HepG2 (cell line): ENCODE results near the gene KIAA1217. TPM values are rescaled to one million over a fixed set of nuclear protein-coding genes. Genes with fewer than 3 reads are reported as not detected.

ENCODE experiments used
- DNMT1 ChIP-seq: sonication (generic); formaldehyde crosslinking; IDR thresholded peaks from 2 replicates; pipeline ENCODE4 v1.5.1; 2020; ENCODE audit warnings: mild to moderate bottlenecking, missing genetic modification reagents
- GATAD2A ChIP-seq: IDR thresholded peaks from 2 replicates; pipeline ENCODE4 v1.6.1; 2016
- HOXA9 ChIP-seq: sonication (generic); formaldehyde crosslinking; IDR thresholded peaks from 2 replicates; pipeline ENCODE4 v1.8.1; 2022; ENCODE audit warnings: missing genetic modification reagents, mild to moderate bottlenecking, moderate library complexity, borderline replicate concordance
- RAD21 ChIP-seq: fragments of 450-650 bp; formaldehyde crosslinking; IDR thresholded peaks from 2 replicates; pipeline ENCODE4 v1.5.0; 2020; ENCODE audit warnings: mild to moderate bottlenecking
- ZBTB38 ChIP-seq: sonication (generic); formaldehyde crosslinking; IDR thresholded peaks from 2 replicates; pipeline ENCODE4 v1.5.1; 2020; ENCODE audit warnings: mild to moderate bottlenecking, missing genetic modification reagents
- ZNF18 ChIP-seq: sonication (generic); formaldehyde crosslinking; IDR thresholded peaks from 2 replicates; pipeline ENCODE4 v1.8.0; 2022; ENCODE audit warnings: mild to moderate bottlenecking, missing genetic modification reagents; ENCODE audit not compliant: insufficient replicate concordance
- ZNF256 ChIP-seq: sonication (generic); formaldehyde crosslinking; conservative IDR thresholded peaks from 2 replicates; pipeline ENCODE4 v1.4.0; 2020; ENCODE audit warnings: missing genetic modification reagents
- ZNF350 ChIP-seq: sonication (generic); formaldehyde crosslinking; IDR thresholded peaks from 2 replicates; pipeline ENCODE4 v1.4.0; 2020; ENCODE audit warnings: mild to moderate bottlenecking, low read depth, missing genetic modification reagents, borderline replicate concordance
- ZNF713 ChIP-seq: sonication (generic); formaldehyde crosslinking; IDR thresholded peaks from 2 replicates; pipeline ENCODE4 v1.4.0; 2020; ENCODE audit warnings: mild to moderate bottlenecking, missing genetic modification reagents
- polyA plus RNA-seq, 8 experiments: library from polyadenylated mRNA; depleted of rRNA in 3 of 8; stranded (reverse) in 7 of 8; unstranded in 1 of 8; fragments of >200 nt; fragmentation: Illumina TruSeq in 4 of 8; extraction: Trizol in 4 of 8; gene quantifications; 2 replicates each; pipeline versions ENCODE4 v1.2.1 to v1.2.3, GENCODE V29; 2011 to 2016; ENCODE audit warnings: low read depth in 4 of 8, missing spikeins in 1 of 8, mixed read lengths in 1 of 8; ENCODE audit not compliant: insufficient read depth in 1 of 8
- total RNA-seq, 5 experiments: library from RNA; depleted of rRNA; stranded (reverse); fragments of >200 nt; fragmentation: Illumina TruSeq; extraction: Trizol; gene quantifications; 2 replicates each; pipeline ENCODE4 v1.2.3, GENCODE V29; 2016; ENCODE audit warnings: low read depth in 1 of 5
- TF ChIP-seq, protein P1 (sequence below): IDR thresholded peaks from 2 replicates; pipeline ENCODE4 v1.6.1; 2016; ENCODE audit warnings: control low read depth
- TF ChIP-seq, protein P2 (sequence below): IDR thresholded peaks from 2 replicates; pipeline ENCODE4 v1.6.1; 2016
- TF ChIP-seq, protein P3 (sequence below): sonication (generic); formaldehyde crosslinking; IDR thresholded peaks from 2 replicates; pipeline ENCODE4 v1.4.0; 2020; ENCODE audit warnings: missing genetic modification reagents
- TF ChIP-seq, protein P4 (sequence below): sonication (generic); formaldehyde crosslinking; IDR thresholded peaks from 2 replicates; pipeline ENCODE4 v1.4.0; 2020; ENCODE audit warnings: missing genetic modification reagents
- TF ChIP-seq, protein P5 (sequence below): sonication (generic); formaldehyde crosslinking; IDR thresholded peaks from 2 replicates; pipeline ENCODE4 v1.9.0; 2021; ENCODE audit warnings: missing genetic modification reagents, borderline replicate concordance

KIAA1217 gene
- total and polyA plus RNA-seq, 2 of the 13 experiments (the other 11 are each of a cell fraction or from before 2014, with no cell fraction given), result 4.6 to 10.9 TPM

DNA sequence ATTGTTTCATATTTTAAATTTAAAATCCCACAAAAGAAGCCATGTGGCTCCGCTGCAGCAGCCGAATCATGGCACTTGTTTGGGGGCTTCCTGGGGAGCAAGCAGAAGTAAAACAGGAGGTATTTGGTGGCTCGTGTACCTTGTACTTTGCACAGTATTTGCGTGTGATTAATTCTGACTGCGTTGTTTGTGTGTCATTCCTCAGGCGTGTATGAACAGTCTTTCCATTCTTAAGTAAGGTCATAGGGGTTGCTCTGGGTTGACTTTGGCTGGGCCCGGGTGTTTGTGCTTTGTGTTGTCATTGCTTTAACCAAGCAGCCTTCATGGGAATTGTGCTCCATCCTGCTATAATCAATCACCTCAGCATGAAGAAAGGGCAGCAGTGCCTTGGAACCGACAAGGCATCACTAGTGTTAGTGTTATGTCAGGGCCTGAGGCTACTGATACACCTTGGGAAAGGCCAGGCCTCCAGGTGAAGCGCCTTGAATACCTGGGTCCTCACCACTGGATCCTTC, 332.4 kb downstream of the KIAA1217 start (continued):
- TF ChIP-seq ZNF350 (no peak; the same call in 1 of the 2 replicates), ZNF18 (CRISPR knock-in tag) (no peak), RAD21 (CRISPR knock-in tag) (0 out of 2 replicates have a peak, but pooled peaks have one; percentile 9), ZNF713 (CRISPR knock-in tag) (no peak), ZBTB38 (CRISPR knock-in tag) (peak; percentile 48; the same call in 1 of the 2 replicates), GATAD2A (CRISPR knock-in tag) (peak; percentile 94), HOXA9 (CRISPR knock-in tag) (no peak), DNMT1 (CRISPR knock-in tag) (no peak), ZNF256 (CRISPR knock-in tag) (no peak)
- TF ChIP-seq, protein P1, sequence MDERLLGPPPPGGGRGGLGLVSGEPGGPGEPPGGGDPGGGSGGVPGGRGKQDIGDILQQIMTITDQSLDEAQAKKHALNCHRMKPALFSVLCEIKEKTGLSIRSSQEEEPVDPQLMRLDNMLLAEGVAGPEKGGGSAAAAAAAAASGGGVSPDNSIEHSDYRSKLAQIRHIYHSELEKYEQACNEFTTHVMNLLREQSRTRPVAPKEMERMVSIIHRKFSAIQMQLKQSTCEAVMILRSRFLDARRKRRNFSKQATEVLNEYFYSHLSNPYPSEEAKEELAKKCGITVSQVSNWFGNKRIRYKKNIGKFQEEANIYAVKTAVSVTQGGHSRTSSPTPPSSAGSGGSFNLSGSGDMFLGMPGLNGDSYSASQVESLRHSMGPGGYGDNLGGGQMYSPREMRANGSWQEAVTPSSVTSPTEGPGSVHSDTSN (CRISPR knock-in tag), result no peak; the same call in 1 of the 2 replicates
- TF ChIP-seq, protein P2, sequence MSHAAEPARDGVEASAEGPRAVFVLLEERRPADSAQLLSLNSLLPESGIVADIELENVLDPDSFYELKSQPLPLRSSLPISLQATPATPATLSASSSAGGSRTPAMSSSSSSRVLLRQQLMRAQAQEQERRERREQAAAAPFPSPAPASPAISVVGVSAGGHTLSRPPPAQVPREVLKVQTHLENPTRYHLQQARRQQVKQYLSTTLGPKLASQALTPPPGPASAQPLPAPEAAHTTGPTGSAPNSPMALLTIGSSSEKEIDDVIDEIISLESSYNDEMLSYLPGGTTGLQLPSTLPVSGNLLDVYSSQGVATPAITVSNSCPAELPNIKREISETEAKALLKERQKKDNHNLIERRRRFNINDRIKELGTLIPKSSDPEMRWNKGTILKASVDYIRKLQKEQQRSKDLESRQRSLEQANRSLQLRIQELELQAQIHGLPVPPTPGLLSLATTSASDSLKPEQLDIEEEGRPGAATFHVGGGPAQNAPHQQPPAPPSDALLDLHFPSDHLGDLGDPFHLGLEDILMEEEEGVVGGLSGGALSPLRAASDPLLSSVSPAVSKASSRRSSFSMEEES (CRISPR knock-in tag), result peak; percentile 53; the same call in 1 of the 2 replicates
- TF ChIP-seq, protein P3, sequence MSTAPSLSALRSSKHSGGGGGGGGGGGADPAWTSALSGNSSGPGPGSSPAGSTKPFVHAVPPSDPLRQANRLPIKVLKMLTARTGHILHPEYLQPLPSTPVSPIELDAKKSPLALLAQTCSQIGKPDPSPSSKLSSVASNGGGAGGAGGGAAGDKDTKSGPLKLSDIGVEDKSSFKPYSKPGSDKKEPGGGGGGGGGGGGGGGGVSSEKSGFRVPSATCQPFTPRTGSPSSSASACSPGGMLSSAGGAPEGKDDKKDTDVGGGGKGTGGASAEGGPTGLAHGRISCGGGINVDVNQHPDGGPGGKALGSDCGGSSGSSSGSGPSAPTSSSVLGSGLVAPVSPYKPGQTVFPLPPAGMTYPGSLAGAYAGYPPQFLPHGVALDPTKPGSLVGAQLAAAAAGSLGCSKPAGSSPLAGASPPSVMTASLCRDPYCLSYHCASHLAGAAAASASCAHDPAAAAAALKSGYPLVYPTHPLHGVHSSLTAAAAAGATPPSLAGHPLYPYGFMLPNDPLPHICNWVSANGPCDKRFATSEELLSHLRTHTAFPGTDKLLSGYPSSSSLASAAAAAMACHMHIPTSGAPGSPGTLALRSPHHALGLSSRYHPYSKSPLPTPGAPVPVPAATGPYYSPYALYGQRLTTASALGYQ (CRISPR knock-in tag), result peak; percentile 89
- TF ChIP-seq, protein P4, sequence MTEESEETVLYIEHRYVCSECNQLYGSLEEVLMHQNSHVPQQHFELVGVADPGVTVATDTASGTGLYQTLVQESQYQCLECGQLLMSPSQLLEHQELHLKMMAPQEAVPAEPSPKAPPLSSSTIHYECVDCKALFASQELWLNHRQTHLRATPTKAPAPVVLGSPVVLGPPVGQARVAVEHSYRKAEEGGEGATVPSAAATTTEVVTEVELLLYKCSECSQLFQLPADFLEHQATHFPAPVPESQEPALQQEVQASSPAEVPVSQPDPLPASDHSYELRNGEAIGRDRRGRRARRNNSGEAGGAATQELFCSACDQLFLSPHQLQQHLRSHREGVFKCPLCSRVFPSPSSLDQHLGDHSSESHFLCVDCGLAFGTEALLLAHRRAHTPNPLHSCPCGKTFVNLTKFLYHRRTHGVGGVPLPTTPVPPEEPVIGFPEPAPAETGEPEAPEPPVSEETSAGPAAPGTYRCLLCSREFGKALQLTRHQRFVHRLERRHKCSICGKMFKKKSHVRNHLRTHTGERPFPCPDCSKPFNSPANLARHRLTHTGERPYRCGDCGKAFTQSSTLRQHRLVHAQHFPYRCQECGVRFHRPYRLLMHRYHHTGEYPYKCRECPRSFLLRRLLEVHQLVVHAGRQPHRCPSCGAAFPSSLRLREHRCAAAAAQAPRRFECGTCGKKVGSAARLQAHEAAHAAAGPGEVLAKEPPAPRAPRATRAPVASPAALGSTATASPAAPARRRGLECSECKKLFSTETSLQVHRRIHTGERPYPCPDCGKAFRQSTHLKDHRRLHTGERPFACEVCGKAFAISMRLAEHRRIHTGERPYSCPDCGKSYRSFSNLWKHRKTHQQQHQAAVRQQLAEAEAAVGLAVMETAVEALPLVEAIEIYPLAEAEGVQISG (CRISPR knock-in tag), result peak; percentile 44; the same call in 1 of the 2 replicates
- TF ChIP-seq, protein P5, sequence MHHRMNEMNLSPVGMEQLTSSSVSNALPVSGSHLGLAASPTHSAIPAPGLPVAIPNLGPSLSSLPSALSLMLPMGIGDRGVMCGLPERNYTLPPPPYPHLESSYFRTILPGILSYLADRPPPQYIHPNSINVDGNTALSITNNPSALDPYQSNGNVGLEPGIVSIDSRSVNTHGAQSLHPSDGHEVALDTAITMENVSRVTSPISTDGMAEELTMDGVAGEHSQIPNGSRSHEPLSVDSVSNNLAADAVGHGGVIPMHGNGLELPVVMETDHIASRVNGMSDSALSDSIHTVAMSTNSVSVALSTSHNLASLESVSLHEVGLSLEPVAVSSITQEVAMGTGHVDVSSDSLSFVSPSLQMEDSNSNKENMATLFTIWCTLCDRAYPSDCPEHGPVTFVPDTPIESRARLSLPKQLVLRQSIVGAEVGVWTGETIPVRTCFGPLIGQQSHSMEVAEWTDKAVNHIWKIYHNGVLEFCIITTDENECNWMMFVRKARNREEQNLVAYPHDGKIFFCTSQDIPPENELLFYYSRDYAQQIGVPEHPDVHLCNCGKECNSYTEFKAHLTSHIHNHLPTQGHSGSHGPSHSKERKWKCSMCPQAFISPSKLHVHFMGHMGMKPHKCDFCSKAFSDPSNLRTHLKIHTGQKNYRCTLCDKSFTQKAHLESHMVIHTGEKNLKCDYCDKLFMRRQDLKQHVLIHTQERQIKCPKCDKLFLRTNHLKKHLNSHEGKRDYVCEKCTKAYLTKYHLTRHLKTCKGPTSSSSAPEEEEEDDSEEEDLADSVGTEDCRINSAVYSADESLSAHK (CRISPR knock-in tag), result no peak
